ENCODE results near the gene RUVBL2. TPM values are rescaled to one million over a fixed set of nuclear protein-coding genes. Genes with fewer than 3 reads are reported as not detected.

The RUVBL2 gene
- total RNA-seq, 1 experiment from 2014 or later = 130 TPM

DNA sequence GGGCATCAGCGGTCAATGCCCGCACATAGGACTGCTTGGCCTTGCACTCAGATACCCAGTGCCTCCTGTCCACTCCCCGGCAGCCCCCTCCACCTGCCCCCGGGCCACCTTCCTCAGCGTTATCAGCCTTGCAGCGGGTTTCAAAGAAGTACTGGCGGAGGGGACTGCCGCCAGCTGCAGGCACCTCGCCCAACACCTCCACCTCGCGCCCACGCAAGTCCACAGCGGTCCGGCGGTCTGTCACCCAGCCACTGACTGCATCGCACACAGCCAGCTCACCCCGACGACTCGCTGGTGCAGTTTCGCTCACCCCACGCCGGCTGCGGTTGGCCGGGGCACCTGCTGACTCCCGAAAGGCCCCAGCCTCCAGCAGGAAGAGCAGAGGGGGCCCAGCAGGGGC lies 67.8 kb downstream of the RUVBL2 start:
- Mint-ChIP-seq H3K27me3 (ENCODE audit: low read depth) (peaks cover 76% of the 10 kb centered on the region), H3K9me3 (peaks cover 0 to 2% of the 10 kb centered on the region in 2 experiments; a peak in 1 of 5 replicates), H3K27ac (no peak overlapping the region), H3K4me3 (no peak overlapping the region), H3K4me1 (peaks cover 37 to 50% of the 10 kb centered on the region in 2 experiments), H3K36me3 (ENCODE audit: insufficient read depth in 1 of 3, low read depth in 3 of 3) (no peaks in the 10 kb centered on the region; a peak in 1 of 7 replicates)
- Histone ChIP-seq H3K79me2 (ENCODE audit: insufficient read depth, low read length) (no peaks in the 10 kb centered on the region), H3K27me3 (ENCODE audit: insufficient read depth, low read length) (peaks cover 16% of the 10 kb centered on the region; the same call in 1 of the 2 replicates), H3K27ac (ENCODE audit: insufficient read length, low read depth, low read length) (no peak overlapping the region), H2BK5ac (ENCODE audit: insufficient read length, low read length) (no peak overlapping the region), H2BK20ac (ENCODE audit: low read depth, low read length, poor library complexity, severe bottlenecking) (no peak overlapping the region), H2AFZ (ENCODE audit: low read length) (no peak overlapping the region), H2BK12ac (ENCODE audit: insufficient read length, low read depth, low read length) (no peak overlapping the region), H4K5ac (ENCODE audit: insufficient read length, low read depth, low read length) (no peak overlapping the region), H2BK120ac (ENCODE audit: low read depth, low read length, poor library complexity, severe bottlenecking) (no peak overlapping the region), H3K4me1 (ENCODE audit: insufficient read depth, low read length) (peaks cover 2% of the 10 kb centered on the region; the same call in 1 of the 2 replicates), H3K4ac (ENCODE audit: low read depth, low read length) (no peak overlapping the region), H3K14ac (ENCODE audit: insufficient read depth, low read length) (no peak overlapping the region), H3K56ac (ENCODE audit: insufficient read length, low read depth, low read length) (no peak overlapping the region), H3K18ac (ENCODE audit: insufficient read length, low read depth, low read length) (no peak overlapping the region), H4K91ac (ENCODE audit: insufficient read length, low read depth, low read length) (no peak overlapping the region), H4K8ac (replicated peaks; ENCODE audit: insufficient read length, low read depth, low read length) (no peak overlapping the region), H4K20me1 (ENCODE audit: control insufficient read depth, insufficient read depth, insufficient read length) (no peaks in the 10 kb centered on the region), H3K4me2 (ENCODE audit: insufficient read depth, insufficient read length, low read length) (no peak overlapping the region), H2BK15ac (ENCODE audit: low read depth, low read length) (no peak overlapping the region), H3K9ac (ENCODE audit: extremely low read depth, insufficient read length, low read length) (no peak overlapping the region), H3T11ph (ENCODE audit: low read length) (no peak overlapping the region), H3K23ac (ENCODE audit: insufficient read length, low read depth, low read length) (no peak overlapping the region), H3K79me1 (ENCODE audit: insufficient read depth, low read depth, low read length, poor library complexity, severe bottlenecking) (no peaks in the 10 kb centered on the region), H3K23me2 (ENCODE audit: insufficient read length, low read depth, low read length, poor library complexity, severe bottlenecking) (peaks cover 8% of the 10 kb centered on the region), H3K9me3 (ENCODE audit: control insufficient read depth, low read depth, low read length) (no peaks in the 10 kb centered on the region), H2AK5ac (ENCODE audit: insufficient read length, low read length) (no peak overlapping the region)
- no peak for DNase-seq
- no CpG with 5 or more reads among the region's 25 CpGs for WGBS (ENCODE audit: extremely low coverage, insufficient read length, low lambda C conversion rate)
- TF ChIP-seq, protein P1, sequence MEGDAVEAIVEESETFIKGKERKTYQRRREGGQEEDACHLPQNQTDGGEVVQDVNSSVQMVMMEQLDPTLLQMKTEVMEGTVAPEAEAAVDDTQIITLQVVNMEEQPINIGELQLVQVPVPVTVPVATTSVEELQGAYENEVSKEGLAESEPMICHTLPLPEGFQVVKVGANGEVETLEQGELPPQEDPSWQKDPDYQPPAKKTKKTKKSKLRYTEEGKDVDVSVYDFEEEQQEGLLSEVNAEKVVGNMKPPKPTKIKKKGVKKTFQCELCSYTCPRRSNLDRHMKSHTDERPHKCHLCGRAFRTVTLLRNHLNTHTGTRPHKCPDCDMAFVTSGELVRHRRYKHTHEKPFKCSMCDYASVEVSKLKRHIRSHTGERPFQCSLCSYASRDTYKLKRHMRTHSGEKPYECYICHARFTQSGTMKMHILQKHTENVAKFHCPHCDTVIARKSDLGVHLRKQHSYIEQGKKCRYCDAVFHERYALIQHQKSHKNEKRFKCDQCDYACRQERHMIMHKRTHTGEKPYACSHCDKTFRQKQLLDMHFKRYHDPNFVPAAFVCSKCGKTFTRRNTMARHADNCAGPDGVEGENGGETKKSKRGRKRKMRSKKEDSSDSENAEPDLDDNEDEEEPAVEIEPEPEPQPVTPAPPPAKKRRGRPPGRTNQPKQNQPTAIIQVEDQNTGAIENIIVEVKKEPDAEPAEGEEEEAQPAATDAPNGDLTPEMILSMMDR (conservative IDR thresholded peaks at IDR 0.05) = no peak

Measured in H9 (cell line).